Adrenal gland (tissue), 5 donors: ENCODE results near the gene BBX.

Source experiments
- CTCF ChIP-seq, 6 experiments: fragments of 450-650 bp in 4 of 6; fragments of 200-600 bp in 2 of 6; sonication (generic) in 1 of 6; IDR thresholded peaks; 1 replicate in 5 of 6; 2 replicates in 1 of 6; pipeline versions ENCODE4 v1.5.1 to v1.8.0; 2016 to 2021; ENCODE audit warnings: antibody characterized with exemption in 6 of 6, mild to moderate bottlenecking in 2 of 6, moderate library complexity in 1 of 6
- POLR2A ChIP-seq, 2 donors: fragments of 450-650 bp; IDR thresholded peaks; one replicate each; pipeline ENCODE4 v1.6.1; 2017; ENCODE audit warnings: antibody characterized with exemption in 2 of 2, mild to moderate bottlenecking in 2 of 2, moderate library complexity in 1 of 2
- donor health status: DM: no; HTN: no; CAD: no.

- TF ChIP-seq POLR2A (IDR thresholded peaks at IDR 0.05) (no peak), CTCF (IDR thresholded peaks at IDR 0.05) (peak in 4 of 6 experiments; percentile 15 to 27 (median 22))
These were observed 229.6 kb downstream of the BBX start for GRCh38 chr3:107752202-107752990.
